ENCODE measurements around the gene MICB.
A peak's percentile ranks its signal among the peaks of the same experiment; 100 is the strongest.
"Not testable (repeated sequence)": the region's sequence is repeated elsewhere in the genome, so short reads cannot be mapped to it uniquely, and the experiment has no call there.

Gene MICB

GRCh38 chr6:31546339-31546957 lies 48.5 kb downstream of the MICB start, which contains the start of gene ATP6V1G2:
TSS of gene ATP6V1G2 (minus strand) at chr6:31546608. CDS start at chr6:31546559, 49 bp downstream.
- H3K4me3 ChIP-seq (ENCODE audit: low read length), result peak within 1 kb of the TSS; percentile 71
- H3K27me3 ChIP-seq (ENCODE audit: control insufficient read depth, insufficient read depth, low read length), result no peaks in the 10 kb centered on the region
- H3K9me3 ChIP-seq (replicated peaks; ENCODE audit: low read length), result no peaks in the 10 kb centered on the region
- H3K4me2 ChIP-seq (ENCODE audit: low read length), result peak within 1 kb of the TSS; percentile 89
- peak within 1 kb of the TSS; percentile 93 for H3K9ac ChIP-seq (ENCODE audit: low read depth, low read length)
- H3K4me1 ChIP-seq (ENCODE audit: control insufficient read depth, insufficient read depth, low read length), result peaks cover 21% of the 10 kb centered on the region
- H3K36me3 ChIP-seq (ENCODE audit: insufficient read depth, low read length), result peaks cover 14% of the 10 kb centered on the region

- H3K4me3 ChIP-seq (ENCODE audit: low read length), result peak within 1 kb of the TSS; percentile 71
- H3K4me2 ChIP-seq (ENCODE audit: low read length), result peak within 1 kb of the TSS; percentile 89
- peaks cover 14% of the 10 kb centered on the region for H3K36me3 ChIP-seq (ENCODE audit: insufficient read depth, low read length)
- H3K9me3 ChIP-seq (replicated peaks; ENCODE audit: low read length), result no peaks in the 10 kb centered on the region
- H3K9ac ChIP-seq (ENCODE audit: low read depth, low read length), result peak within 1 kb of the TSS; percentile 93
- peaks cover 21% of the 10 kb centered on the region for H3K4me1 ChIP-seq (ENCODE audit: control insufficient read depth, insufficient read depth, low read length)
- H3K27me3 ChIP-seq (ENCODE audit: control insufficient read depth, insufficient read depth, low read length), result no peaks in the 10 kb centered on the region
Observed at GRCh38 chr6:31546958-31547726, 49.2 kb downstream of the MICB start, which contains the start of gene NFKBIL1. TSS of gene NFKBIL1 (plus strand) at chr6:31547608. CDS start at chr6:31547695, 87 bp downstream.

- peak overlapping the region; percentile 93 for H3K9ac ChIP-seq (ENCODE audit: low read depth, low read length)
- H3K9me3 ChIP-seq (replicated peaks; ENCODE audit: low read length), result no peaks in the 10 kb centered on the region
- peak overlapping the region; percentile 89 for H3K4me2 ChIP-seq (ENCODE audit: low read length)
- peaks cover 14% of the 10 kb centered on the region for H3K36me3 ChIP-seq (ENCODE audit: insufficient read depth, low read length)
- H3K4me1 ChIP-seq (ENCODE audit: control insufficient read depth, insufficient read depth, low read length), result peaks cover 18% of the 10 kb centered on the region
- H3K27me3 ChIP-seq (ENCODE audit: control insufficient read depth, insufficient read depth, low read length), result no peaks in the 10 kb centered on the region
- H3K4me3 ChIP-seq (ENCODE audit: low read length), result peak overlapping the region; percentile 71
Observed at GRCh38 chr6:31547727-31548543, 50.0 kb downstream of the MICB start.

- Histone ChIP-seq H3K4me3 (ENCODE audit: low read length) (peak overlapping the region; percentile 71), H3K27me3 (ENCODE audit: control insufficient read depth, insufficient read depth, low read length) (no peaks in the 10 kb centered on the region), H3K9ac (ENCODE audit: low read depth, low read length) (peak overlapping the region; percentile 93), H3K36me3 (ENCODE audit: insufficient read depth, low read length) (peaks cover 14% of the 10 kb centered on the region), H3K4me2 (ENCODE audit: low read length) (peak overlapping the region; percentile 89), H3K9me3 (replicated peaks; ENCODE audit: low read length) (no peaks in the 10 kb centered on the region), H3K4me1 (ENCODE audit: control insufficient read depth, insufficient read depth, low read length) (peaks cover 16% of the 10 kb centered on the region)
Observed at GRCh38 chr6:31548544-31548873, 50.6 kb downstream of the MICB start.

- H3K4me2 ChIP-seq (ENCODE audit: low read length); H3K4me3 ChIP-seq (ENCODE audit: low read length); H3K9ac ChIP-seq (ENCODE audit: low read depth, low read length); H3K27me3 ChIP-seq (ENCODE audit: control insufficient read depth, insufficient read depth, low read length); H3K9me3 ChIP-seq (replicated peaks; ENCODE audit: low read length): not testable (repeated sequence)
- H3K4me1 ChIP-seq (ENCODE audit: control insufficient read depth, insufficient read depth, low read length), result peaks cover 10% of the 10 kb centered on the region
- H3K36me3 ChIP-seq (ENCODE audit: insufficient read depth, low read length), result peaks cover 22% of the 10 kb centered on the region
Observed at GRCh38 chr6:31551371-31551770, 53.4 kb downstream of the MICB start.

- Histone ChIP-seq H3K9ac (ENCODE audit: low read depth, low read length) (no peak overlapping the region), H3K4me3 (ENCODE audit: low read length) (no peak overlapping the region), H3K4me2 (ENCODE audit: low read length) (no peak overlapping the region), H3K9me3 (replicated peaks; ENCODE audit: low read length) (no peaks in the 10 kb centered on the region), H3K27me3 (ENCODE audit: control insufficient read depth, insufficient read depth, low read length) (no peaks in the 10 kb centered on the region), H3K36me3 (ENCODE audit: insufficient read depth, low read length) (peaks cover 30% of the 10 kb centered on the region), H3K4me1 (ENCODE audit: control insufficient read depth, insufficient read depth, low read length) (peaks cover 28% of the 10 kb centered on the region)
Observed at GRCh38 chr6:31556307-31556706, 58.4 kb downstream of the MICB start.

- Histone ChIP-seq H3K4me1 (ENCODE audit: control insufficient read depth, insufficient read depth, low read length) (peaks cover 31% of the 10 kb centered on the region), H3K9ac (ENCODE audit: low read depth, low read length) (no peak overlapping the region)
Observed at GRCh38 chr6:31557443-31558317, 59.7 kb downstream of the MICB start.

GRCh38 chr6:31558318-31558625 lies 60.3 kb downstream of the MICB start:
- Histone ChIP-seq H3K4me2 (ENCODE audit: low read length) (no peak overlapping the region), H3K9ac (ENCODE audit: low read depth, low read length) (no peak overlapping the region), H3K9me3 (replicated peaks; ENCODE audit: low read length) (no peaks in the 10 kb centered on the region), H3K4me1 (ENCODE audit: control insufficient read depth, insufficient read depth, low read length) (peaks cover 37% of the 10 kb centered on the region), H3K27me3 (ENCODE audit: control insufficient read depth, insufficient read depth, low read length) (no peaks in the 10 kb centered on the region), H3K4me3 (ENCODE audit: low read length) (no peak overlapping the region), H3K36me3 (ENCODE audit: insufficient read depth, low read length) (peaks cover 30% of the 10 kb centered on the region)

More at GRCh38 chr6:31557443-31558317, 59.7 kb downstream of the MICB start:
- Histone ChIP-seq H3K4me3 (ENCODE audit: low read length) (no peak overlapping the region), H3K9me3 (replicated peaks; ENCODE audit: low read length) (no peaks in the 10 kb centered on the region), H3K4me2 (ENCODE audit: low read length) (no peak overlapping the region), H3K36me3 (ENCODE audit: insufficient read depth, low read length) (peaks cover 30% of the 10 kb centered on the region), H3K27me3 (ENCODE audit: control insufficient read depth, insufficient read depth, low read length) (no peaks in the 10 kb centered on the region)

- H3K4me1 ChIP-seq (ENCODE audit: control insufficient read depth, insufficient read depth, low read length), result peaks cover 43% of the 10 kb centered on the region
- H3K27me3 ChIP-seq (ENCODE audit: control insufficient read depth, insufficient read depth, low read length), result no peaks in the 10 kb centered on the region
- H3K36me3 ChIP-seq (ENCODE audit: insufficient read depth, low read length), result peaks cover 30% of the 10 kb centered on the region
- no peak overlapping the region for H3K4me3 ChIP-seq (ENCODE audit: low read length)
- H3K4me2 ChIP-seq (ENCODE audit: low read length), result no peak overlapping the region
- H3K9ac ChIP-seq (ENCODE audit: low read depth, low read length), result peak overlapping the region; percentile 54
- H3K9me3 ChIP-seq (replicated peaks; ENCODE audit: low read length), result no peaks in the 10 kb centered on the region
Observed at GRCh38 chr6:31558631-31559500, 60.9 kb downstream of the MICB start.

GRCh38 chr6:31559606-31559957 lies 61.6 kb downstream of the MICB start:
- Histone ChIP-seq H3K4me3 (ENCODE audit: low read length) (no peak overlapping the region), H3K27me3 (ENCODE audit: control insufficient read depth, insufficient read depth, low read length) (no peaks in the 10 kb centered on the region), H3K9me3 (replicated peaks; ENCODE audit: low read length) (no peaks in the 10 kb centered on the region), H3K4me1 (ENCODE audit: control insufficient read depth, insufficient read depth, low read length) (peaks cover 44% of the 10 kb centered on the region), H3K4me2 (ENCODE audit: low read length) (peak overlapping the region; percentile 45), H3K36me3 (ENCODE audit: insufficient read depth, low read length) (peaks cover 27% of the 10 kb centered on the region), H3K9ac (ENCODE audit: low read depth, low read length) (peak overlapping the region; percentile 54)

All from skeletal muscle satellite cell (primary cell).